Trophoblast cell (in vitro differentiated cells and primary cell): ENCODE measurements around the gene SAMD11.

Experiments
- DNase-seq, 2 donors: peaks; one replicate each; pipeline ENCODE4 v3.0.0-alpha.2; 2016
- H2AFZ ChIP-seq: 2 replicates; pipeline ENCODE4 v1.6.1; 2013; ENCODE audit warnings: low read length, moderate library complexity, mild to moderate bottlenecking; ENCODE audit not compliant: insufficient read depth, poor library complexity
- H2AK5ac ChIP-seq: 2 replicates; pipeline ENCODE4 v1.6.1; 2013; ENCODE audit warnings: mild to moderate bottlenecking, low read length
- H2BK120ac ChIP-seq: 2 replicates; pipeline ENCODE4 v1.6.1; 2013; ENCODE audit warnings: low read length, mild to moderate bottlenecking, moderate library complexity; ENCODE audit not compliant: insufficient read depth, poor library complexity
- H2BK12ac ChIP-seq: 2 replicates; pipeline ENCODE4 v1.6.1; 2013; ENCODE audit warnings: mild to moderate bottlenecking, low read length, moderate library complexity
- H2BK5ac ChIP-seq: 2 replicates; pipeline ENCODE4 v1.6.1; 2013; ENCODE audit warnings: low read length, low read depth, moderate library complexity, mild to moderate bottlenecking; ENCODE audit not compliant: poor library complexity
- H3K14ac ChIP-seq: 2 replicates; pipeline ENCODE4 v1.6.1; 2013; ENCODE audit warnings: mild to moderate bottlenecking, low read length
- H3K18ac ChIP-seq: 2 replicates; pipeline ENCODE4 v1.6.1; 2013; ENCODE audit warnings: mild to moderate bottlenecking, low read length
- H3K23ac ChIP-seq: 2 replicates; pipeline ENCODE4 v1.6.1; 2013; ENCODE audit warnings: low read length
- H3K27ac ChIP-seq: 2 replicates; pipeline ENCODE4 v1.5.1; 2013; ENCODE audit warnings: low read depth, mild to moderate bottlenecking, inconsistent platforms, low read length, moderate library complexity
- H3K27me3 ChIP-seq: 2 replicates; pipeline ENCODE4 v1.6.1; 2013; ENCODE audit warnings: inconsistent platforms, mild to moderate bottlenecking, low read length, moderate library complexity; ENCODE audit not compliant: insufficient read depth
- H3K36me3 ChIP-seq, 2 experiments: 1 replicate in 1 of 2; 2 replicates in 1 of 2; pipeline ENCODE4 v1.6.1; 2013; ENCODE audit warnings: low read length in 2 of 2, mild to moderate bottlenecking in 2 of 2, moderate library complexity in 1 of 2; ENCODE audit not compliant: insufficient read depth in 2 of 2, control insufficient read depth in 1 of 2
- H3K4ac ChIP-seq: 2 replicates; pipeline ENCODE4 v1.6.1; 2013; ENCODE audit warnings: low read depth, mild to moderate bottlenecking, low read length, moderate library complexity
- H3K4me1 ChIP-seq, 2 experiments: 1 replicate in 1 of 2; 2 replicates in 1 of 2; pipeline ENCODE4 v1.6.1; 2013; ENCODE audit warnings: low read length in 2 of 2, mild to moderate bottlenecking in 2 of 2, moderate library complexity in 1 of 2; ENCODE audit not compliant: insufficient read depth in 2 of 2, control insufficient read depth in 1 of 2
- H3K4me2 ChIP-seq: 2 replicates; pipeline ENCODE4 v1.6.1; 2013; ENCODE audit warnings: inconsistent platforms, mild to moderate bottlenecking, low read length, moderate library complexity
- H3K4me3 ChIP-seq: 2 replicates; pipeline ENCODE4 v1.5.1; 2013; ENCODE audit warnings: mild to moderate bottlenecking, low read depth, low read length, inconsistent platforms
- H3K79me1 ChIP-seq: one replicate; pipeline ENCODE4 v1.6.1; 2013; ENCODE audit warnings: low read length
- H3K79me2 ChIP-seq: 2 replicates; pipeline ENCODE4 v1.6.1; 2013; ENCODE audit warnings: low read length, mild to moderate bottlenecking; ENCODE audit not compliant: control insufficient read depth, insufficient read depth, poor library complexity
- H3K9ac ChIP-seq: 2 replicates; pipeline ENCODE4 v1.6.1; 2013; ENCODE audit warnings: mild to moderate bottlenecking, low read length
- H3K9me3 ChIP-seq: 2 replicates; pipeline ENCODE4 v1.6.1; 2013; ENCODE audit warnings: low read depth, mild to moderate bottlenecking, control low read depth, inconsistent platforms, low read length; ENCODE audit not compliant: insufficient read depth
- H4K12ac ChIP-seq: 2 replicates; pipeline ENCODE4 v1.6.1; 2013; ENCODE audit warnings: low read depth, mild to moderate bottlenecking, low read length, moderate library complexity
- H4K8ac ChIP-seq: 2 replicates; pipeline ENCODE4 v1.6.1; 2013; ENCODE audit warnings: low read depth, mild to moderate bottlenecking, low read length, moderate library complexity
- H4K91ac ChIP-seq: one replicate; pipeline ENCODE4 v1.6.1; 2013; ENCODE audit warnings: low read depth, mild to moderate bottlenecking, low read length, moderate library complexity
- WGBS: extraction: QIAGEN DNeasy Blood & Tissue Kit; methylation state at CpG from one replicate; pipeline ENCODE4 v1.1.7; 2013; ENCODE audit warnings: missing lambda C conversion rate; ENCODE audit not compliant: insufficient read length, insufficient coverage; ENCODE audit errors: extremely low coverage; 5-methylcytosine and 5-hydroxymethylcytosine counted together

The SAMD11 gene

GRCh38 chr1:913491-914130 lies 10.1 kb upstream of the SAMD11 start:
- H3K27ac ChIP-seq: no peak overlapping the region
- H4K91ac ChIP-seq: no peak overlapping the region
- H3K9me3 ChIP-seq: peaks cover 4% of the 10 kb centered on the region
- H3K4ac ChIP-seq: no peak overlapping the region
- H2BK5ac ChIP-seq: no peak overlapping the region
- H3K9ac ChIP-seq: no peak overlapping the region
- no peaks in the 10 kb centered on the region for H3K27me3 ChIP-seq
- H3K23ac ChIP-seq: no peak overlapping the region
- WGBS: no CpG with 5 or more reads among the region's 16 CpGs
- no peak overlapping the region for H3K4me2 ChIP-seq
- no peak overlapping the region for H2AFZ ChIP-seq
- H2BK12ac ChIP-seq: no peak overlapping the region
- H4K12ac ChIP-seq: no peak overlapping the region
- no peak overlapping the region for H3K14ac ChIP-seq
- H4K8ac ChIP-seq: no peak overlapping the region
- H3K79me1 ChIP-seq: no peaks in the 10 kb centered on the region
- no peak overlapping the region for H3K4me3 ChIP-seq
- no peaks in the 10 kb centered on the region for H3K79me2 ChIP-seq
- no peaks in the 10 kb centered on the region for H3K36me3 ChIP-seq
- H3K4me1 ChIP-seq: no peaks in the 10 kb centered on the region
- DNase-seq: no peak
- H2AK5ac ChIP-seq: no peak overlapping the region
- H3K18ac ChIP-seq: no peak overlapping the region
- no peak overlapping the region for H2BK120ac ChIP-seq

- Histone ChIP-seq H3K18ac (no peak overlapping the region), H3K79me1 (no peaks in the 10 kb centered on the region), H3K14ac (no peak overlapping the region), H2BK12ac (no peak overlapping the region), H3K27me3 (no peaks in the 10 kb centered on the region), H4K91ac (no peak overlapping the region), H3K27ac (no peak overlapping the region), H3K23ac (no peak overlapping the region), H3K4me1 (no peaks in the 10 kb centered on the region), H3K4ac (no peak overlapping the region), H3K9me3 (peaks cover 4% of the 10 kb centered on the region), H4K8ac (no peak overlapping the region), H2AFZ (no peak overlapping the region), H3K4me3 (no peak overlapping the region), H2AK5ac (no peak overlapping the region), H4K12ac (no peak overlapping the region), H3K4me2 (no peak overlapping the region), H3K36me3 (no peaks in the 10 kb centered on the region), H3K9ac (no peak overlapping the region), H2BK120ac (no peak overlapping the region), H2BK5ac (no peak overlapping the region), H3K79me2 (no peaks in the 10 kb centered on the region)
- WGBS: no CpG with 5 or more reads among the region's 21 CpGs
- no peak for DNase-seq
These were observed 9.4 kb upstream of the SAMD11 start for GRCh38 chr1:914131-914890.

GRCh38 chr1:914891-915280 lies 8.8 kb upstream of the SAMD11 start:
- Histone ChIP-seq H3K14ac (no peak overlapping the region), H3K27ac (no peak overlapping the region), H3K36me3 (no peaks in the 10 kb centered on the region), H3K23ac (no peak overlapping the region), H3K18ac (no peak overlapping the region), H3K4me2 (no peak overlapping the region), H2BK5ac (no peak overlapping the region), H4K91ac (no peak overlapping the region), H3K4ac (no peak overlapping the region), H3K4me3 (no peak overlapping the region), H2AK5ac (no peak overlapping the region), H3K9ac (no peak overlapping the region), H3K79me1 (no peaks in the 10 kb centered on the region), H4K12ac (no peak overlapping the region), H4K8ac (no peak overlapping the region), H3K9me3 (peaks cover 7% of the 10 kb centered on the region), H2BK12ac (no peak overlapping the region), H2BK120ac (no peak overlapping the region), H2AFZ (no peak overlapping the region), H3K79me2 (no peaks in the 10 kb centered on the region), H3K4me1 (peaks cover 0 to 2% of the 10 kb centered on the region in 2 experiments), H3K27me3 (no peaks in the 10 kb centered on the region)
- WGBS: no CpG with 5 or more reads among the region's 6 CpGs
- no peak for DNase-seq

GRCh38 chr1:915295-916172 lies 8.2 kb upstream of the SAMD11 start:
- Histone ChIP-seq H3K9me3 (peaks cover 10% of the 10 kb centered on the region), H3K27me3 (no peaks in the 10 kb centered on the region), H4K8ac (no peak overlapping the region), H3K36me3 (no peaks in the 10 kb centered on the region), H2AK5ac (no peak overlapping the region), H3K79me2 (no peaks in the 10 kb centered on the region), H3K23ac (no peak overlapping the region), H3K4me2 (no peak overlapping the region), H4K12ac (no peak overlapping the region), H3K14ac (no peak overlapping the region), H2AFZ (no peak overlapping the region), H3K4me1 (peaks cover 5 to 8% of the 10 kb centered on the region in 2 experiments), H3K79me1 (no peaks in the 10 kb centered on the region), H2BK12ac (no peak overlapping the region), H3K27ac (no peak overlapping the region), H3K18ac (no peak overlapping the region), H2BK5ac (no peak overlapping the region), H3K4me3 (no peak overlapping the region), H2BK120ac (no peak overlapping the region), H4K91ac (no peak overlapping the region), H3K9ac (no peak overlapping the region), H3K4ac (no peak overlapping the region)
- no CpG with 5 or more reads among the region's 28 CpGs for WGBS
- no peak for DNase-seq
